ENCODE results near the gene RACGAP1. TPM values are rescaled to one million over a fixed set of nuclear protein-coding genes. Genes with fewer than 3 reads are reported as not detected.

The RACGAP1 gene
- total and polyA plus RNA-seq, 2 of the 8 experiments (the other 6 are each of a cell fraction or from before 2014, with no cell fraction given): 18.0 to 66.3 TPM

DNA sequence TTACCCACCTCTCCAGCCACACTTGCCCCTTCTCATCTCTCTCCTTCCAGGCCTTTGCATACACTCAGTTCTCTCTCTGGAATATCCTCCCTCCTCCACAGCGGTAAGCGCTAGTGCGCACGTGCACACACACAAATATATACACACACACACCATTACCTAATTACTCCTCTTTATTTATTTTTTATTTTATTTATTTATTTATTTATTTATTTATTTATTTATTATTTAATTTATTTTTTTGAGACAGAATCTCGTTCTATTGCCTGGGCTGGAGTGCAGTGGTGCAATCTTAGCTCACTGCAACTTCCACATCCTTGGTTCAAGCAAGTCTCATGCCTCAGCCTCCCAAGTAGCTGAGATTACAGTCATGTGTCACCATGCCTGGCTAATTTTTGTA is 43.8 kb upstream of the RACGAP1 start:
- H2BK5ac ChIP-seq (ENCODE audit: low read depth, low read length): no peak overlapping the region
- H3K9ac ChIP-seq (replicated peaks in 1 of 4; ENCODE audit: extremely low read depth in 1 of 4, low read depth in 3 of 4, low read length in 3 of 4): no peak overlapping the region
- no peaks in the 10 kb centered on the region; the same call in 1 of the 2 replicates for H3K23me2 ChIP-seq (ENCODE audit: low read depth, low read length)
- ChIA-PET POLR2A (ENCODE audit: partially characterized antibody) (interaction anchor here (1.2 kb wide), 1 partner anchor 16 kb away, joined by 6 read pairs; the partner anchor contains the start of gene SMARCD1), CTCF (ENCODE audit: partially characterized antibody) (interaction anchor here (0.6 to 22.8 kb wide), 19 partner anchors 8 to 722 kb away, joined by 3 to 420 read pairs (median 4); partner anchors contain the start of genes AQP6, ASIC1, COX14 and SMARCD1)
- H3K9me3 ChIP-seq (ENCODE audit: insufficient read depth in 2 of 2, low read depth in 1 of 2, low read length in 1 of 2): no peaks in the 10 kb centered on the region
- TF ChIP-seq TCF12 (IDR thresholded peaks at IDR 0.05; ENCODE audit: low read depth, low read length) (no peak), NRF1 (IDR thresholded peaks at IDR 0.05; ENCODE audit: low read depth, low read length) (no peak), KDM1A (IDR thresholded peaks at IDR 0.05; ENCODE audit: borderline replicate concordance, low read length) (no peak), CREB1 (IDR thresholded peaks at IDR 0.05) (no peak)
- TF ChIP-seq, protein P1, sequence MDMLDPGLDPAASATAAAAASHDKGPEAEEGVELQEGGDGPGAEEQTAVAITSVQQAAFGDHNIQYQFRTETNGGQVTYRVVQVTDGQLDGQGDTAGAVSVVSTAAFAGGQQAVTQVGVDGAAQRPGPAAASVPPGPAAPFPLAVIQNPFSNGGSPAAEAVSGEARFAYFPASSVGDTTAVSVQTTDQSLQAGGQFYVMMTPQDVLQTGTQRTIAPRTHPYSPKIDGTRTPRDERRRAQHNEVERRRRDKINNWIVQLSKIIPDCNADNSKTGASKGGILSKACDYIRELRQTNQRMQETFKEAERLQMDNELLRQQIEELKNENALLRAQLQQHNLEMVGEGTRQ (IDR thresholded peaks at IDR 0.05; ENCODE audit: low read length): no peak
- H3K4me1 ChIP-seq (replicated peaks in 1 of 4; ENCODE audit: control insufficient read depth in 3 of 4, insufficient read depth in 4 of 4, low read length in 3 of 4): peaks cover 0 to 6% (median 3%) of the 10 kb centered on the region in 4 experiments; a peak in 5 of 7 replicates
- no peak overlapping the region for H2AFZ ChIP-seq (ENCODE audit: low read length)
- H2BK12ac ChIP-seq (ENCODE audit: low read depth, low read length): no peak overlapping the region
- DNase-seq (ENCODE audit: low read depth in 1 of 2, low spot score in 2 of 2) (no peak), FAIRE-seq (no peak)
- no peak overlapping the region for H2BK20ac ChIP-seq (ENCODE audit: low read length)
- peaks cover 0 to 4% (median 0%) of the 10 kb centered on the region in 4 experiments; a peak in 4 of 7 replicates for H3K27me3 ChIP-seq (replicated peaks in 1 of 4; ENCODE audit: control insufficient read depth in 3 of 4, extremely low read depth in 1 of 4, insufficient read depth in 3 of 4, low read length in 3 of 4)
- no peak overlapping the region for H2AK5ac ChIP-seq (ENCODE audit: low read depth, low read length)
- no peak overlapping the region for H4K8ac ChIP-seq (ENCODE audit: extremely low read depth, insufficient read depth, low read length)
- WGBS, 2 experiments (ENCODE audit: extremely low coverage in 1 of 2, insufficient coverage in 1 of 2, insufficient read length in 1 of 2, insufficient replicate concordance in 2 of 2, low coverage in 1 of 2, low lambda C conversion rate in 2 of 2, missing lambda C conversion rate in 1 of 2): 90% methylated on average over 5 of the region's 5 CpGs; no CpG with 5 or more reads in 1 of the 2 experiments
- H3K27ac ChIP-seq (ENCODE audit: low read depth, low read length): no peak overlapping the region
- no peaks in the 10 kb centered on the region for H3K79me2 ChIP-seq (ENCODE audit: control insufficient read depth in 1 of 2, insufficient read depth in 2 of 2, low read length in 2 of 2)
- no peak overlapping the region for H3K23ac ChIP-seq (ENCODE audit: insufficient read length)
- H3K36me3 ChIP-seq (ENCODE audit: control insufficient read depth in 2 of 4, insufficient read depth in 4 of 4, low read length in 3 of 4): no peaks in the 10 kb centered on the region
- no peak overlapping the region for H2BK15ac ChIP-seq (ENCODE audit: low read length)
- no peak overlapping the region for H3K4ac ChIP-seq (replicated peaks; ENCODE audit: insufficient read length, low read depth, low read length)
- H3K18ac ChIP-seq (ENCODE audit: extremely low read depth, low read length): no peak overlapping the region
- no peak overlapping the region for H2BK120ac ChIP-seq (replicated peaks; ENCODE audit: low read depth, low read length)
- H4K91ac ChIP-seq (replicated peaks; ENCODE audit: insufficient read length, low read length): no peak overlapping the region
- H4K20me1 ChIP-seq (replicated peaks in 1 of 2; ENCODE audit: control insufficient read depth in 1 of 2, insufficient read depth in 2 of 2, low read length in 2 of 2): no peaks in the 10 kb centered on the region
- H3K4me2 ChIP-seq (ENCODE audit: insufficient read depth in 1 of 2, low read depth in 2 of 2, low read length in 2 of 2): no peak overlapping the region
- H3K79me1 ChIP-seq (ENCODE audit: low read depth, low read length): no peaks in the 10 kb centered on the region
- no peak overlapping the region for H3K4me3 ChIP-seq (ENCODE audit: extremely low read depth in 1 of 4, insufficient read depth in 2 of 4, low read depth in 3 of 4, low read length in 4 of 4)
- no peak overlapping the region for H3K14ac ChIP-seq (ENCODE audit: insufficient read length)
- H3K56ac ChIP-seq (replicated peaks; ENCODE audit: insufficient read length, low read depth, low read length): no peak overlapping the region
- no peak overlapping the region for H4K5ac ChIP-seq (ENCODE audit: insufficient read length, low read depth, low read length)
